GM21360 (cell line): ENCODE data around the gene CDCA7L.
"Not testable (repeated sequence)": the region's sequence is repeated elsewhere in the genome, so short reads cannot be mapped to it uniquely, and the experiment has no call there.

Experiments used
- ATAC-seq: cut with Tn5 transposase; IDR thresholded peaks from one replicate; pipeline ENCODE4 v1.9.1; 2021; ENCODE audit warnings: mild to moderate bottlenecking, moderate library complexity; ENCODE audit not compliant: unreplicated experiment

Gene CDCA7L

GRCh38 chr7:21911341-21911875 lies 34.3 kb downstream of the CDCA7L start:
- ATAC-seq: no peak

- no peak for ATAC-seq
Observed at GRCh38 chr7:21910253-21910652, 35.4 kb downstream of the CDCA7L start.

GRCh38 chr7:21908746-21909145 lies 37.0 kb downstream of the CDCA7L start:
- ATAC-seq: no peak

GRCh38 chr7:21903020-21903786 lies 42.5 kb downstream of the CDCA7L start:
- ATAC-seq: no peak

- ATAC-seq: no peak
Observed at GRCh38 chr7:21902240-21902639, 43.5 kb downstream of the CDCA7L start.

- peak; percentile 92 for ATAC-seq
Observed at GRCh38 chr7:21898265-21898930, 47.3 kb downstream of the CDCA7L start.

- ATAC-seq: no peak
Observed at GRCh38 chr7:21893401-21893800, 52.3 kb downstream of the CDCA7L start.

DNA sequence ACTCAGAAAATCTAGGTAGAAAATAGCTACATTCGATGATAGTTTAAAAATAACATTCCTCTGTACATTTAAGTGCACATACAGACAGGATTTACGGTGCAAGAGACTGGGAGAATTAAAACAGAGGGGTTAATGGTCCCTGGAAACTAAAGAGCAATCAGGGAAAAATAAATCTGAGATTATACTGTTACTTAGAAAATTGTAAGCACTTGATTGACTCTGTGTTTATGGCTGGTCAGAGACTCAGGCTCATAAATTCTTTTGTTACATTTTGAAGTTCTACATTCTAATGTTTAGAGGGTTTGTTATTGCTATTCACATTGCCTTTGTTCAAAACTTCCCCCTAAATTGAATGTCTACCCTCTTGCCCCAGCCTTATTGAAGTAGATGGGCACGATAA lies 54.4 kb downstream of the CDCA7L start:
- ATAC-seq: no peak

- ATAC-seq: no peak
Observed at GRCh38 chr7:21887779-21888178, 57.9 kb downstream of the CDCA7L start.

DNA sequence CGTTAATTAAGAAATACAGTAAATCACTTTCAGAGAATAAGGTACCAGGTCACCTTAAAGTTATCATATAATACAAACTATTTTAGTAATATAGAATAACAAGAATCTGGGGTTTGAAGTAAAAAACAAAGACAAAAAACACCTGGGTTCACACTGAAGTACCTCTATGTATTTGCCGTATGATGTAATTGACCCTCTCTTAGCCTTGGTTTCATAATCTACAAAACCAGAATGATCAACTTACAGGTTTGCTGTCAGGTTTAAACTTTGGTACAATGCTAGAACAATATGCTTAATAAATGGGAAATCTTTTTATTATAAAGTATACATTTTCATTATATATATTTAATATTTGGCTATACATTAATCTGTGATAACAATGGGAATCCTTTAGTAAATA lies 58.3 kb downstream of the CDCA7L start:
- no peak for ATAC-seq

- ATAC-seq: no peak
Observed at GRCh38 chr7:21886396-21886795, 59.3 kb downstream of the CDCA7L start.

DNA sequence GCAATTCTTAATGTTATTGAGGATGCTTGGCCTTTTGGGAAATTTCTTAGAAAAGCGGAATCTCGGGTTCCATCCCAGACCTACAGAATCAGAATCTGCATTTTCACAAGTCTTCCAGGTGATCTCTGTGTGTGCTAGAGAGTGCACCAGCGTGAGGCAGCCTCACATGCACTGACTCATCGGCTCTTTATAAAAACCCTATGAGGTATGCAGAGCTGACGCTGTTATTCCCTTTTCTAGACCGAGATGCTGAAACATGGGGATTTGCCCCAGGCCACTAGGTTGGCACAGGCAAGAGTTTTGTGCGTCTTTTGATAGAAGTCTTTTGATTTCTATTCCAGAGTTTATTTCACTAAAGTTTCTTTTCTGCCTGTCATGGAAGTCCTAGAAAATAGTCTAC lies 61.2 kb downstream of the CDCA7L start:
- no peak for ATAC-seq

DNA sequence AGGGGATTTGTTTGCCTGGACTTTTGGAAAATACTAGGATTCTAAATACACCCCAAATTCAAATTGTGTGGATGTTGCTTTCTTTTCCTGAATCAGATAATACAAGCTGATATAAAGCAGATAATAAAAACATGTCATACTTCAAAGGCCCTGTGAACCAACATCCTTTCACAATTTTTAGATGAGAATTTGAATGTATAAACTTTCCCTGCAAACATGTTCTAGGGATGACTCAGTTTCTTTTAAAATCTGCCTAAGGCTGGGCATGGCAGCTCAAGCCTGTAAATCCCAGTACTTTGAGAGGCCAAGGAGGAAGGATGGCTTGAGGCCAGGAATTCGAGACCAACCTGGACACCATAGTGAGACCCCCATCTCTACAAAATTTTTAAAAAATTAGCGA lies 62.2 kb downstream of the CDCA7L start:
- not testable (repeated sequence) for ATAC-seq

DNA sequence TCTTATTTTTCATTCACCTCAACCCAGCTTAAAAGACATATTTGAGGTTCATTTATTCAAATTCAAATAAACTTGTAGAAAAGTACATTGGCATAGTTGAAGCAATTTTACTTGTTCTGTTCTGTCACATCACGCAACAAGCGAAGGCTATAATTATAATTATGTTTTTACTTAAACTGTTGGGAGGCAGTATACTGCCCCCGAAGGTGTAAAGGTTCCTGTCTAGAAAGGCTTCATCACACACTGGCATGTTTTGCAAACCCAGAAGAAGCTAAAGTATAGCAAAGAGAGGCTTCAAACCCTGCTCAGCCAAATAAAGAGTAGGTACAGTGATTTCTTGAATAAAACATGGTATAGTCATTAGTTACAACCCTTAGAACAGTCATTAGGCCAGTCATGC lies 62.6 kb downstream of the CDCA7L start:
- no peak for ATAC-seq

- ATAC-seq: no peak
Observed at GRCh38 chr7:21869785-21870402, 75.8 kb downstream of the CDCA7L start.

DNA sequence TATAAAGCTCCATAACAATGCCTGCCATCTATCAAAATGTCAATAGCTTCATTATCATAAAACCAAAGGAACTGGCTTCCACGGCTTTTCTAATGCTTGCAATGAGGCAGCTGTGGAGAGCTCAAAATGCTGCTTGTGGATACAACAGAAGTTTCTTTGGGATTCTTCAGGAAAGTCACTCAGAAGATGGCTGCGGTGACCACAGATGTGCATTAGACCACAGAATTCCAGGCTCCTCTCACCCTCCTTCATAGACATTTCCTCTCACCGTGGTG lies 77.2 kb downstream of the CDCA7L start:
- ATAC-seq: no peak

- no peak for ATAC-seq
Observed at GRCh38 chr7:21867816-21868575, 77.7 kb downstream of the CDCA7L start.

DNA sequence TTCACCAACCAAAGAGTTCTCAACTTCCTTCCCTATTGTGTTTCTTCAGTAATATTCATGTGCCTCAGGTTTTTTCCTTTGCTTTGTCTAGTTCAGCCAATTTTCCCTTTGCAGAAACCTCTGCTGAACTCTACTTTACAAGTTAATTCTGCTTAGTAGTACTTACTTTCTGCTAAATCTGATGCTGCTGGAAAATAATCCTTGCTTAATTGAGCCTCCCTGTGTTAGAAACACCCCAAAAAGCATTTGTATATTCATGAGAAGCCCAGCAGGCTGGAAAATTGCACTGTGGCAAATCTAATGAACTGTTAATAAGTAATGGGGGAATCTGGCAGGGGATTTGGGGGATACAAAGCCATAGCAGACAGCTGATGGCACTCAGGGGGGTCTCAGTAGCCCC lies 78.5 kb downstream of the CDCA7L start:
- no peak for ATAC-seq

GRCh38 chr7:21866731-21867130 lies 79.0 kb downstream of the CDCA7L start:
- no peak for ATAC-seq

DNA sequence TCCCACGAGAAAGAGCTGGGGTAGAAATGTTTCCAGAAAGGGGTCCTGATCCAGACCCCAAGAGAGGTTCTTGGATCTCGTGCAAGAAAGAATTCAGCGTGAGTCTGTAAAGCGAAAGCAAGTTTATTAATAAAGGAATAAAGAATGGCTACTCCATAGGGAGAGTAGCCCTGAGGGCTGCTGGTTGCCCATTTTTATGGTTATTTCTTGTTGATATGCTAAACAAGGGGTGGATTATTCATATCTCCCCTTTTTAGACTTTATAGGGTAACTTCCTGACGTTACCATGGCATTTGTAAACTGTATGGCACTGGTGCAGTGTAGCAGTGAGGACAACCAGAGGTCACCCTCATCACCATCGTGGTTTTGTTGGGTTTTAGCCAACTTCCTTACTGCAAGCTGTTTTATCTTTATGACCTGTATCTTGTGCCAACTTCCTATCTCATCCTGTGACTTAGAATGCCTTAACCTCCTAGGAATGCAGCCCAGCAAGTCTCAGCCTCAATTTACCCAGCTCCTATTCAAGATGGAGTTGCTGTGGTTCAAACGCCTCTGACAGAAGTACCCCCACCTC lies 80.0 kb downstream of the CDCA7L start:
- not testable (repeated sequence) for ATAC-seq

DNA sequence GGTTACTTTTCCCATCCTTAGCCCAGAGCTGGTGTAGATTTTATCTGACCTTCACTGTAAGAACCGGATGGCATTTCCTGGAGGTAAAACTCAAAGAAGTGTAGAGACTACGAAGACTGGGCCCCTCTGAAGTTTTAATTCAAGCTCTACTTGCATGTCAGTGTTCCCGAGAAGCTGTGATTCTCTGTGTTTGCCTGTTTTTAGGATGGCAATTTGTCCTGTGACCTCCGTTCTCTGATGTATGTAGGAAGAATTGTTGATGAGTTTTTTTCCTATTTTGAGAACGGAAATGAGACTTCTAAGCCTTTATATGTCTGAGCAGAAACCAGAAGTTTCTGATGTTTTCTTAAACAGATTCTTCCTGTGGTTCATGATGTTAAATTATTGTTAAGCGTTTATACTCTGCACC lies 94.1 kb downstream of the CDCA7L start:
- ATAC-seq: no peak
